GM20000 (cell line): ENCODE data around the gene RNASE11.
"Not testable (repeated sequence)": the region's sequence is repeated elsewhere in the genome, so short reads cannot be mapped to it uniquely, and the experiment has no call there.

Experiments
- DNase-seq: peaks from one replicate; pipeline ENCODE4 v3.0.0; 2012; ENCODE audit warnings: low spot score
- TF ChIP-seq, protein P1 (sequence below): IDR thresholded peaks from 2 replicates; pipeline ENCODE4 v1.5.1; 2012; ENCODE audit warnings: mild to moderate bottlenecking, control low read depth; ENCODE audit errors: extremely low read depth, missing control alignments

Gene RNASE11

DNA sequence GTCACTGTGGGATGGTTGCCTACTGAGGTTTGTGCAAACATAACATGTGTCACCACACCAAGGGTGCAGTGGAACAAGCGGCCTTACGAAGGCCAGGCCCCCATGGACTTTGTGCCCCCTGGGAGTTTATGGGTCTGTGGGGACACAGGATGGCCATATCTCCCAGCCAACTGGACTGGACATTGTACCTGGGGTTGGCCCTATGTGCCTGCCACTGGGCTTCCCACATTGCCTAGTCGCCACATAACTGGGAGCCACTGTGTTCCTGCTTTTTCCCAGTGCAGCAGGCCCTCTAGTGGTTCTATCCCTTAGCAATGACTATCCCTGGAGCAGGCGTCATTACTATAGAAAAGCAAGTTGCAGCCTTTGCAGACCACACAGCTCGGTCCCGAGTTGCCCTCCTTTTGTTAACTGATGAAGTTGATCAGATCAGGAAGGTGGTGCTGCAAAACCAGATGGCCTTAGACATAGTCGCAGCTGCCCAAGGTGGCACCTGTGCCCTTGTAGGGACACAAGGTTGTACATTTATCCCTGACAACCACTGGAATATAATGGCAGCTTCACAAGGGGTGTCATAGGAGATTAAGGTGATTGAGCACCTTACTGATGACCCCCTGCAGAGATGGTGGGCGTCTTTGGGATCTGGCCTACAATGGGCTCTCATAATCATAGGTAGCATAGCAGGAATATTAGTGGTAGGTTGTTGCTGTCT is 18.5 kb upstream of the RNASE11 start:
- TF ChIP-seq, protein P1, sequence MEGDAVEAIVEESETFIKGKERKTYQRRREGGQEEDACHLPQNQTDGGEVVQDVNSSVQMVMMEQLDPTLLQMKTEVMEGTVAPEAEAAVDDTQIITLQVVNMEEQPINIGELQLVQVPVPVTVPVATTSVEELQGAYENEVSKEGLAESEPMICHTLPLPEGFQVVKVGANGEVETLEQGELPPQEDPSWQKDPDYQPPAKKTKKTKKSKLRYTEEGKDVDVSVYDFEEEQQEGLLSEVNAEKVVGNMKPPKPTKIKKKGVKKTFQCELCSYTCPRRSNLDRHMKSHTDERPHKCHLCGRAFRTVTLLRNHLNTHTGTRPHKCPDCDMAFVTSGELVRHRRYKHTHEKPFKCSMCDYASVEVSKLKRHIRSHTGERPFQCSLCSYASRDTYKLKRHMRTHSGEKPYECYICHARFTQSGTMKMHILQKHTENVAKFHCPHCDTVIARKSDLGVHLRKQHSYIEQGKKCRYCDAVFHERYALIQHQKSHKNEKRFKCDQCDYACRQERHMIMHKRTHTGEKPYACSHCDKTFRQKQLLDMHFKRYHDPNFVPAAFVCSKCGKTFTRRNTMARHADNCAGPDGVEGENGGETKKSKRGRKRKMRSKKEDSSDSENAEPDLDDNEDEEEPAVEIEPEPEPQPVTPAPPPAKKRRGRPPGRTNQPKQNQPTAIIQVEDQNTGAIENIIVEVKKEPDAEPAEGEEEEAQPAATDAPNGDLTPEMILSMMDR, result peak; percentile 16
- peak; percentile 21 for DNase-seq

GRCh38 chr14:20603813-20604690 is 16.3 kb upstream of the RNASE11 start:
- TF ChIP-seq, protein P1, result no peak
- no peak for DNase-seq

DNA sequence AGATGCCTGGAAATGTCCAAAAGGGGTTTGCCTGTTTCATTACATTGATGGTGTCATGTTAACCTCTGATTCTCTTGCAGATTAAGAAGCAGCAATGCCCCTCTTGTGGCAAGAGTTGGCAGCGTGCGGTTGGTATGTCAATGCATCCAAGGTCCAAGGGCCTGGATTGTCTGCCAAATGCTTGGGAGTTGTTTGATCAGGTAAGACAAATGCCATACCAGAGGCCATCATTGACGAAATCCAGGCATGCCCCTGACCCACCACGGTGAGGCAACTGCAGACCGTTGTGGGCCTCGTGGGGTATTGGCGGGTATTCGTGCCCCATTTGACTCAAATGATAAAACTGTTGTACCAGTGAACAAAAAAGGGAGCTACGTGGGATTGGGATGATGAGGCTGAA is 14.8 kb upstream of the RNASE11 start:
- no peak for DNase-seq
- TF ChIP-seq, protein P1, result no peak

DNA sequence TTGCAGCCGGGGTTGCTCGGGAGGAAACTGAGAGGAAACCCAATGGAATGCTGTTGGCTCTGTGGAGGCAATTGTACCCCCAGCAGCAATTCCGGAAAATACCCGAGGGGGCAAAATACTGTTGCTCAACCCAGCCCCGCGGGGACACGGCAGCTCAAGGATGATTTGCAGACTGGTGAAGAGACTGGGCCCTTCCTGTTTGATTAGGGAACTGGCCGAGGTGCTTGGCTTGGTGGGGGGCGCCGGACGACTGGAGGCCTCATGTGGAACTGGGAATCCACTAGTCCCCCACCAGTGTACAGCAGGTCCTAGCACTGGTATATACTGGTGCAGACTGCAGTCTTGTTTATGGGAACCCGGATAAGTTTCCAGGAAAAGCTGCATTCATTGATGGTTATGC is 13.7 kb upstream of the RNASE11 start:
- TF ChIP-seq, protein P1, result no peak
- no peak for DNase-seq

- TF ChIP-seq, protein P1, result no peak
These were observed 9.3 kb upstream of the RNASE11 start for GRCh38 chr14:20597108-20597507.

DNA sequence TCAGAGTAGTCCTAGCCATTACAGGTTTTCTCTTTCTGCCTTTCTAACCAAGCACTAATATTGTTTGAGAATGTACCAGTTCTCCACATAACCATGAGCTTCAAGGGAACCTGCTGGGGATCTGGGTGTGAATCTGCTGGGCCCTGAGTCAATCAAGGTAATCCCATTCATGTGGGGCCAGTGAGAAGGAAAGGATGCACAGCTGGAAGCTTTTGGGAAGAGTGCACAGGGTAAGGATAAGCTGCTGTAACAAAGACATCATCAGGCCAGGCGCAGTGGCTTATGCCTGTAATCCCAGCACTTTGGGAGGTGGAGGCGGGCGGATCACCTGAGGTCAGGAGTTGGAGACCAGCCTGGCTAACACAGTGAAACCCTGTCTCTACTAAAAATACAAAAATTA is 7.9 kb upstream of the RNASE11 start:
- not testable (repeated sequence) for DNase-seq

More at GRCh38 chr14:20597108-20597507, 9.3 kb upstream of the RNASE11 start:
- DNase-seq, result no peak

DNA sequence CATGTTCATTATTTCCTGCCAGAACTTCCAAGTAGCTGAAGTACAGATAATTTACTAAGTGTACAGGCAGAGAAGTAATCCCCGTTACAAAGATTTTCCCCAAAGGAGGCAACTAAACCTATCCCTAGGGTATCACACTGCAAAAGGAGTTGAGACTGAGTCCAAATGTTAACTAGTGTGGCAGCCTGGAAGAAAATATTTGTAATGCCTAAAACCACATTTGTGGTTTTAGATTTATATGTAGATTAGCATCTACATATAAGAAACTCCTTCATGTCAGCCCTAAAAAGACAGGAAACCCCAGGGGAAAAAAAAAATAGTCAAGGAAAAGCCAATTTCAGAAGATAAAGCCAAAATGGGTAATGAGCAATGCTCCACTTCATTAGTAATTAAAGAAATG is 4.8 kb upstream of the RNASE11 start:
- no peak for DNase-seq
- TF ChIP-seq, protein P1, result no peak
